ENCODE measurements around the gene UFD1. TPM values are rescaled to one million over a fixed set of nuclear protein-coding genes. Genes with fewer than 3 reads are reported as not detected.

Gene UFD1
- total and polyA plus RNA-seq, 2 experiments from 2014 or later, result 23.4 to 77.3 TPM

DNA sequence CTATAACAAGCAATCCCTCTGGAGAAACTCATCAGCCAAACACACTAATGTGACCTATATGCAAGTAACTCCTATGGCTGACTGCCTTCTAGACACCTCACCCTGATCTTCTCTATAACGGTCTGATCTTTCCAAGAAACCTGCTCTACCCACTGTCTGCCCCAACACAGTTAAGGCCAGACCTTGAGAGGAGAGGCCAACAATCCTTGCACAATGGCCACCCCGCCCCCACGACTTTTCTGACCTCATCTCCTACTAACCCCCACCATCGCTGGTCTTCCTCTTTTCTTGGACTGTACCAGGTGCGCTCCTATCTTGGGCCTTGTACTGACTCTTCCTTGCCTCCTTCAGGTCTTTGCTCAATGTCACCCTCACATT, 59.9 kb downstream of the UFD1 start:
- Histone ChIP-seq H3K27ac (peak overlapping the region; percentile 74), H3K4me3 (no peak overlapping the region), H3K4me1 (ENCODE audit: low read depth) (peaks cover 10% of the 10 kb centered on the region), H3K9me3 (ENCODE audit: low read depth) (no peaks in the 10 kb centered on the region), H3K36me3 (no peaks in the 10 kb centered on the region), H3K27me3 (no peaks in the 10 kb centered on the region)
- no peak for DNase-seq (ENCODE audit: low read depth in 1 of 2, low spot score in 1 of 2)
- TF ChIP-seq CTCF (IDR thresholded peaks at IDR 0.05; ENCODE audit: low read depth, low read length), result no peak

DNA sequence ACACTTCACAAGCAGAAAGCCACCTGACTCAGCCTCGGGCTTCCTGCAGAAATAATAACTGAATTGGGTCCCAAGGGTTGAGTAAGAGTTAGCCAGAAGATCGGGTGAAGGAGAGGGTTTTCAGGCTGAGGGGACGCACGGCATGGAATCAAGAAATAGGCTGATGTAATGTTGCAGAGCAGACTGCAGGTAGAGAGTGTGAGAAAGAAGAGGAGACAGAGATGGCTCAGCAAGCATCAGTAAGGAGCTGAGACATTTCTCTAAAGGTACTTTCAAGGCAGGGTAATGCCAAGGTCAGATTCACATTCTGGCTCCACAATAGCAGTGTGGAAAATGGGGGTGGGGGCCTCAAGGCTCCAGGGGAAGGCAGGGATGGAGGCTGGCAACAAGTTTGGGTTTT, 66.1 kb downstream of the UFD1 start:
- no peaks in the 10 kb centered on the region for H3K27me3 ChIP-seq
- TF ChIP-seq CTCF (IDR thresholded peaks at IDR 0.05; ENCODE audit: low read depth, low read length), result no peak
- H3K27ac ChIP-seq, result no peak overlapping the region
- no peaks in the 10 kb centered on the region for H3K36me3 ChIP-seq
- H3K4me1 ChIP-seq (ENCODE audit: low read depth), result peaks cover 38% of the 10 kb centered on the region
- H3K4me3 ChIP-seq, result no peak overlapping the region
- no peak for DNase-seq (ENCODE audit: low read depth in 1 of 2, low spot score in 1 of 2)
- no peaks in the 10 kb centered on the region for H3K9me3 ChIP-seq (ENCODE audit: low read depth)

- no peaks in the 10 kb centered on the region for H3K9me3 ChIP-seq (ENCODE audit: low read depth)
- peaks cover 42% of the 10 kb centered on the region for H3K4me1 ChIP-seq (ENCODE audit: low read depth)
- TF ChIP-seq CTCF (IDR thresholded peaks at IDR 0.05; ENCODE audit: low read depth, low read length), result no peak
- H3K27me3 ChIP-seq, result no peaks in the 10 kb centered on the region
- no peak for DNase-seq (ENCODE audit: low read depth in 1 of 2, low spot score in 1 of 2)
- H3K36me3 ChIP-seq, result no peaks in the 10 kb centered on the region
- H3K4me3 ChIP-seq, result no peak overlapping the region
- H3K27ac ChIP-seq, result no peak overlapping the region
Observed at GRCh38 chr22:19412478-19412877, 66.5 kb downstream of the UFD1 start.

- Histone ChIP-seq H3K27me3 (no peaks in the 10 kb centered on the region), H3K4me1 (ENCODE audit: low read depth) (peaks cover 48% of the 10 kb centered on the region), H3K9me3 (ENCODE audit: low read depth) (no peaks in the 10 kb centered on the region), H3K4me3 (no peak overlapping the region), H3K36me3 (no peaks in the 10 kb centered on the region), H3K27ac (peak overlapping the region; percentile 67)
- DNase-seq (ENCODE audit: low read depth in 1 of 2, low spot score in 1 of 2), result no peak
- no peak for TF ChIP-seq CTCF (IDR thresholded peaks at IDR 0.05; ENCODE audit: low read depth, low read length)
Observed at GRCh38 chr22:19411690-19412045, 67.3 kb downstream of the UFD1 start.

- peak overlapping the region; percentile 67 for H3K27ac ChIP-seq
- H3K27me3 ChIP-seq, result no peaks in the 10 kb centered on the region
- H3K4me3 ChIP-seq, result no peak overlapping the region
- no peaks in the 10 kb centered on the region for H3K36me3 ChIP-seq
- H3K9me3 ChIP-seq (ENCODE audit: low read depth), result no peaks in the 10 kb centered on the region
- no peak for TF ChIP-seq CTCF (IDR thresholded peaks at IDR 0.05; ENCODE audit: low read depth, low read length)
- DNase-seq (ENCODE audit: low read depth in 1 of 2, low spot score in 1 of 2), result peak in 1 of 2 donors; percentile 14
- H3K4me1 ChIP-seq (ENCODE audit: low read depth), result peaks cover 54% of the 10 kb centered on the region
Observed at GRCh38 chr22:19410941-19411689, 67.9 kb downstream of the UFD1 start.
